ENCODE measurements around the gene SPATA33.

GRCh38 chr16:89695086-89695874, 37.6 kb downstream of the SPATA33 start:
- TF ChIP-seq ZNF274 (IDR thresholded peaks at IDR 0.05; ENCODE audit: low read depth, low read length) (no peak), YY1 (IDR thresholded peaks at IDR 0.05; ENCODE audit: insufficient read depth, insufficient read length) (no peak)
